Anterior cingulate cortex (tissue), 58 donors: ENCODE results near the gene ZFX.
"Not testable (repeated sequence)": the region's sequence is repeated elsewhere in the genome, so short reads cannot be mapped to it uniquely, and the experiment has no call there.

ENCODE experiments used
- DNase-seq, 58 donors: peaks; one replicate each; lab custom pipeline; 2025; lab: John Stamatoyannopoulos, UW

The ZFX gene

GRCh38 chrX:24149351-24150050 is at the start of gene ZFX:
Gene ZFX (plus strand): TSS chrX:24149729. CDS start chrX:24172743, 23,014 bp downstream.
- DNase-seq, result peak in 52 of 58 donors; percentile 1 to 93 (median 45)

- no peak for DNase-seq
These were observed 48.8 kb upstream of the ZFX start for GRCh38 chrX:24100713-24101112.

GRCh38 chrX:24110069-24110468 is 39.5 kb upstream of the ZFX start:
- DNase-seq, result no peak

- DNase-seq, result no peak
These were observed 36.3 kb upstream of the ZFX start for GRCh38 chrX:24113181-24113580.

GRCh38 chrX:24117258-24117657 is 32.3 kb upstream of the ZFX start:
- peak in 45 of 58 donors; percentile 0 to 51 (median 7) for DNase-seq

GRCh38 chrX:24124244-24124799 is 25.2 kb upstream of the ZFX start:
- DNase-seq, result no peak

GRCh38 chrX:24125028-24125612 is 24.4 kb upstream of the ZFX start:
- DNase-seq, result no peak

GRCh38 chrX:24131476-24131875 is 18.1 kb upstream of the ZFX start:
- DNase-seq, result no peak

GRCh38 chrX:24133312-24133711 is 16.2 kb upstream of the ZFX start:
- no peak for DNase-seq

- not testable (repeated sequence) for DNase-seq
These were observed 13.8 kb upstream of the ZFX start for GRCh38 chrX:24135768-24136167.

GRCh38 chrX:24137192-24137591 is 12.3 kb upstream of the ZFX start:
- DNase-seq, result no peak

- not testable (repeated sequence) for DNase-seq
These were observed 5.5 kb upstream of the ZFX start for GRCh38 chrX:24143982-24144381.

- no peak for DNase-seq
These were observed 5.0 kb upstream of the ZFX start for GRCh38 chrX:24144528-24144927.

GRCh38 chrX:24145303-24146186 is 4.0 kb upstream of the ZFX start:
- no peak for DNase-seq

- no peak for DNase-seq
These were observed 3.1 kb upstream of the ZFX start for GRCh38 chrX:24146283-24146949.

- DNase-seq, result no peak
These were observed 2.4 kb upstream of the ZFX start for GRCh38 chrX:24147165-24147564.

- no peak for DNase-seq
These were observed 1.4 kb upstream of the ZFX start for GRCh38 chrX:24148121-24148520.

- peak in 23 of 58 donors; percentile 2 to 73 (median 52) for DNase-seq
These were observed 786 bp upstream of the ZFX start for GRCh38 chrX:24148535-24149350.

GRCh38 chrX:24150051-24150790 is 692 bp downstream of the ZFX start:
- peak; percentile 6 to 98 (median 80) for DNase-seq
